ENCODE results near the gene GPR107.

The GPR107 gene

GRCh38 chr9:130182381-130182909 lies 128.7 kb downstream of the GPR107 start:
- no peak for TF ChIP-seq CTCF (IDR thresholded peaks at IDR 0.05; ENCODE audit: low read depth, low read length)
- no peak for DNase-seq (ENCODE audit: extremely low read depth, low read depth)

GRCh38 chr9:130183133-130183762 lies 129.5 kb downstream of the GPR107 start:
- no peak for TF ChIP-seq CTCF (IDR thresholded peaks at IDR 0.05; ENCODE audit: low read depth, low read length)
- no peak for DNase-seq (ENCODE audit: extremely low read depth, low read depth)

- DNase-seq (ENCODE audit: extremely low read depth, low read depth), result no peak
- TF ChIP-seq CTCF (IDR thresholded peaks at IDR 0.05; ENCODE audit: low read depth, low read length), result no peak
Measured at GRCh38 chr9:130185017-130185416, 131.3 kb downstream of the GPR107 start.

GRCh38 chr9:130185490-130186031 lies 131.9 kb downstream of the GPR107 start:
- no peak for DNase-seq (ENCODE audit: extremely low read depth, low read depth)
- TF ChIP-seq CTCF (IDR thresholded peaks at IDR 0.05; ENCODE audit: low read depth, low read length), result no peak

- no peak for TF ChIP-seq CTCF (IDR thresholded peaks at IDR 0.05; ENCODE audit: low read depth, low read length)
- no peak for DNase-seq (ENCODE audit: extremely low read depth, low read depth)
Measured at GRCh38 chr9:130186051-130186450, 132.3 kb downstream of the GPR107 start.

- DNase-seq (ENCODE audit: extremely low read depth, low read depth), result no peak
- TF ChIP-seq CTCF (IDR thresholded peaks at IDR 0.05; ENCODE audit: low read depth, low read length), result no peak
Measured at GRCh38 chr9:130186839-130187522, 133.3 kb downstream of the GPR107 start.

- DNase-seq (ENCODE audit: extremely low read depth, low read depth), result no peak
- no peak for TF ChIP-seq CTCF (IDR thresholded peaks at IDR 0.05; ENCODE audit: low read depth, low read length)
Measured at GRCh38 chr9:130187523-130187846, 133.8 kb downstream of the GPR107 start.

All from AG09319 (cell line).